ENCODE measurements around the gene FYN. TPM values are rescaled to one million over a fixed set of nuclear protein-coding genes. Genes with fewer than 3 reads are reported as not detected.

Gene FYN
- polyA plus RNA-seq, 1 donor (not counting 4 experiments of a cell fraction or from before 2014, with no cell fraction given): 24.7 TPM

- no peak for DNase-seq (ENCODE audit: low read depth, low spot score)
- Histone ChIP-seq H3K9me3 (ENCODE audit: control insufficient read depth, low read depth, low read length) (no peaks in the 10 kb centered on the region), H3K79me2 (ENCODE audit: control insufficient read depth, insufficient read depth, low read length) (peaks cover 2% of the 10 kb centered on the region), H3K9me1 (ENCODE audit: control insufficient read depth, extremely low read depth, insufficient read depth, low read length) (no peaks in the 10 kb centered on the region), H3K27ac (ENCODE audit: control insufficient read depth, insufficient read depth, low read length) (no peak overlapping the region), H3K4me1 (ENCODE audit: control insufficient read depth, extremely low read depth, insufficient read depth, low read length) (peaks cover 10% of the 10 kb centered on the region), H3K9ac (ENCODE audit: control insufficient read depth, extremely low read depth, insufficient read depth, low read length) (no peak overlapping the region), H3K36me3 (ENCODE audit: control insufficient read depth in 2 of 2, extremely low read depth in 1 of 2, insufficient read depth in 2 of 2, low read length in 2 of 2) (no peaks in the 10 kb centered on the region), H3K27me3 (ENCODE audit: control insufficient read depth, extremely low read depth, insufficient read depth, low read length) (no peaks in the 10 kb centered on the region), H4K20me1 (ENCODE audit: control insufficient read depth, extremely low read depth, insufficient read depth, low read length) (no peaks in the 10 kb centered on the region), H2AFZ (ENCODE audit: control insufficient read depth, low read length) (no peak overlapping the region), H3K4me3 (ENCODE audit: control insufficient read depth in 2 of 3, extremely low read depth in 1 of 3, insufficient read depth in 2 of 3, low read depth in 1 of 3, low read length in 3 of 3) (no peak overlapping the region), H3K4me2 (ENCODE audit: control insufficient read depth, extremely low read depth, insufficient read depth, low read depth, low read length) (no peak overlapping the region)
- TF ChIP-seq, protein P1, sequence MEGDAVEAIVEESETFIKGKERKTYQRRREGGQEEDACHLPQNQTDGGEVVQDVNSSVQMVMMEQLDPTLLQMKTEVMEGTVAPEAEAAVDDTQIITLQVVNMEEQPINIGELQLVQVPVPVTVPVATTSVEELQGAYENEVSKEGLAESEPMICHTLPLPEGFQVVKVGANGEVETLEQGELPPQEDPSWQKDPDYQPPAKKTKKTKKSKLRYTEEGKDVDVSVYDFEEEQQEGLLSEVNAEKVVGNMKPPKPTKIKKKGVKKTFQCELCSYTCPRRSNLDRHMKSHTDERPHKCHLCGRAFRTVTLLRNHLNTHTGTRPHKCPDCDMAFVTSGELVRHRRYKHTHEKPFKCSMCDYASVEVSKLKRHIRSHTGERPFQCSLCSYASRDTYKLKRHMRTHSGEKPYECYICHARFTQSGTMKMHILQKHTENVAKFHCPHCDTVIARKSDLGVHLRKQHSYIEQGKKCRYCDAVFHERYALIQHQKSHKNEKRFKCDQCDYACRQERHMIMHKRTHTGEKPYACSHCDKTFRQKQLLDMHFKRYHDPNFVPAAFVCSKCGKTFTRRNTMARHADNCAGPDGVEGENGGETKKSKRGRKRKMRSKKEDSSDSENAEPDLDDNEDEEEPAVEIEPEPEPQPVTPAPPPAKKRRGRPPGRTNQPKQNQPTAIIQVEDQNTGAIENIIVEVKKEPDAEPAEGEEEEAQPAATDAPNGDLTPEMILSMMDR (optimal IDR thresholded peaks at IDR 0.05 in 1 of 3, IDR thresholded peaks at IDR 0.05 in 1 of 3, conservative IDR thresholded peaks at IDR 0.05 in 1 of 3; ENCODE audit: extremely low read depth in 1 of 3, insufficient read depth in 2 of 3, low read length in 3 of 3): no peak
- no peak for TF ChIP-seq EZH2 (IDR thresholded peaks at IDR 0.05; ENCODE audit: low read length)
- FAIRE-seq: no peak
- dilution Hi-C loops (cut with MboI; ENCODE audit: extremely low pct_ligation_motif_present, low sequenced_read_pairs): no loop called here
Measured at GRCh38 chr6:111802720-111803330, 70.4 kb downstream of the FYN start.

GRCh38 chr6:111802015-111802414, 71.2 kb downstream of the FYN start:
- Histone ChIP-seq H3K4me1 (ENCODE audit: control insufficient read depth, extremely low read depth, insufficient read depth, low read length) (peaks cover 10% of the 10 kb centered on the region), H3K79me2 (ENCODE audit: control insufficient read depth, insufficient read depth, low read length) (peaks cover 2% of the 10 kb centered on the region), H3K9me1 (ENCODE audit: control insufficient read depth, extremely low read depth, insufficient read depth, low read length) (no peaks in the 10 kb centered on the region), H3K4me3 (ENCODE audit: control insufficient read depth in 2 of 3, extremely low read depth in 1 of 3, insufficient read depth in 2 of 3, low read depth in 1 of 3, low read length in 3 of 3) (no peak overlapping the region), H3K9ac (ENCODE audit: control insufficient read depth, extremely low read depth, insufficient read depth, low read length) (no peak overlapping the region), H4K20me1 (ENCODE audit: control insufficient read depth, extremely low read depth, insufficient read depth, low read length) (no peaks in the 10 kb centered on the region), H3K9me3 (ENCODE audit: control insufficient read depth, low read depth, low read length) (no peaks in the 10 kb centered on the region), H3K4me2 (ENCODE audit: control insufficient read depth, extremely low read depth, insufficient read depth, low read depth, low read length) (no peak overlapping the region), H2AFZ (ENCODE audit: control insufficient read depth, low read length) (no peak overlapping the region), H3K27ac (ENCODE audit: control insufficient read depth, insufficient read depth, low read length) (no peak overlapping the region), H3K36me3 (ENCODE audit: control insufficient read depth in 2 of 2, extremely low read depth in 1 of 2, insufficient read depth in 2 of 2, low read length in 2 of 2) (no peaks in the 10 kb centered on the region), H3K27me3 (ENCODE audit: control insufficient read depth, extremely low read depth, insufficient read depth, low read length) (no peaks in the 10 kb centered on the region)
- DNase-seq (ENCODE audit: low read depth, low spot score) (no peak), FAIRE-seq (no peak)
- dilution Hi-C loops (cut with MboI; ENCODE audit: extremely low pct_ligation_motif_present, low sequenced_read_pairs): no loop called here
- TF ChIP-seq EZH2 (IDR thresholded peaks at IDR 0.05; ENCODE audit: low read length): no peak
- TF ChIP-seq, protein P1 (optimal IDR thresholded peaks at IDR 0.05 in 1 of 3, IDR thresholded peaks at IDR 0.05 in 1 of 3, conservative IDR thresholded peaks at IDR 0.05 in 1 of 3; ENCODE audit: extremely low read depth in 1 of 3, insufficient read depth in 2 of 3, low read length in 3 of 3): no peak
